HG03280 (cell line): ENCODE data around the gene MCF2.

Experiments
- ATAC-seq: cut with Tn5 transposase; IDR thresholded peaks from one replicate; pipeline ENCODE4 v1.9.1; 2021; ENCODE audit warnings: mild to moderate bottlenecking, moderate library complexity; ENCODE audit not compliant: unreplicated experiment

The MCF2 gene

DNA sequence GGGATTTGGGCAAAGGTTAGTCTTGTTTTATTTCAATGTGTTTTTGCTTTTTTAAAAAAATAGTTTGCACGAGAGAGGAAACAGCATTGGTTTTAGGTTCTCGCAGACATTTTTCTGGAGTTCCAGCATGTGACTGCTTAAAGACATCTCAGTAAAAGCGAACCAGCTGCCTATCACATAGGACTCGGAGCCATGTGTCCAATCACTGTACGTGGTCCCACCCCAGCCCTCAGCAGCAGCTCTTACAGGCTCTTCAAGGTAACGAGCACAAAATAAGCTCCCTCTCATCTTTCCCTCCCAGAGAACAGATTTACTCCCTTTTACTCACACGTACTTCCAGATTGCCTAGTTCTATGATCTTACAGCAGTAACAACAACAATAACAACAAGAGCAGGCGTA is 68.7 kb downstream of the MCF2 start:
- no peak for ATAC-seq

GRCh38 chrX:139600105-139600504 is 107.9 kb downstream of the MCF2 start:
- ATAC-seq = no peak

DNA sequence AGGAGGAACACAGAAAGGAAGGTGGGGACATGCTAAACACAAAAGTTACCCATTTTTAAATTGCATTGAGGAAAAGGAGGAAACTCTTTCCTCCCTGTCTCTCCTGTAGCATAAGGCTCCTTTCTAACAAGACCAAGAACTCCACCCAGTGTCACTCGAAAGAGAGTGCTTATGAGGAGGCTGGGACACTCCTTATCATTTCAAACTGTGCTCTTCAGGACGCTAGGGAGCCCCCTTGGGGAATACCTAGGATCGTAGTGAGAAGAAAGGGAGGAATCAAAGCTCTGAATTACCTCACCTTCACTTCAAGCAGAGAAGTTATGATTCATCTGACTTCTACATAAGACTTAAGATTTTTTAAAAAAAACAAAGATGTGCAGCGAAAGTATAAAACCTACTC is 111.9 kb downstream of the MCF2 start:
- no peak for ATAC-seq

- no peak for ATAC-seq
These were observed 122.4 kb downstream of the MCF2 start for GRCh38 chrX:139585613-139586012.

DNA sequence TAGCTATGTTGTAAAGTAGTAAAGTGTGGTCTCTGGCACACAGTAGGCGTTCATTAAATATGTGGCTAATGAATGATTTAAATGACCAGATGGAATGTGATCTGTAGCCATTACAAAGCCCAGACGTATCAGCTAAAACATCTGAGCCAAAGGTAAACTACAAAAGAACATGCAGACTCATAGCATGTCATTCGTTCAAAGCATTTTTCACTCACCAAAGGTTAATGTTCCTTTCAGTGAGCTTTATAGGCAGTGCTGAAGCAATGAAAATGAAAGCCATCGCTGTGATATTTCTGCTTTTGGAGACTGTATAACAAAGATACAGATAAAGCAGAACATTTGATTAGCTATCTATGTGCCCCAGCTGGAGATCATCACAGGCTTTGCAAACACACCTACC is 126.9 kb downstream of the MCF2 start:
- ATAC-seq = no peak

DNA sequence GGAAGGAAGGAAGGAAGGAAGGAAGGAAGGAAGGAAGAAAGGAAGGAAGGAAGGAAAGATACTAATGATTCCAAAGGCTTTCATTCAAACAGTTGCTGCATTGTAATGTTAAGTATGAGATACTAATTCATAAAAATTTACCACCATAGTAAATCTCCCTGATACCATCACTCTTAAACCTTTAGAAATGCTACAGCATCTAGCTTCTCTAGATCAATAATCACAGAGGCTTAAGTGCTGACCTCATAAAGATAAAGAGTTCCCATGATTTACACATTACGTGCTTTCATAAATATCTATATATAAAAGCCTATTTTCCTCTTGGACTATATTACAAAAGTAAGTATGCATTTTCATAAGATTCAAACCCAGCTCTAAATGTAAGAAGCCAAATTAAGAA is 141.0 kb downstream of the MCF2 start:
- no peak for ATAC-seq

DNA sequence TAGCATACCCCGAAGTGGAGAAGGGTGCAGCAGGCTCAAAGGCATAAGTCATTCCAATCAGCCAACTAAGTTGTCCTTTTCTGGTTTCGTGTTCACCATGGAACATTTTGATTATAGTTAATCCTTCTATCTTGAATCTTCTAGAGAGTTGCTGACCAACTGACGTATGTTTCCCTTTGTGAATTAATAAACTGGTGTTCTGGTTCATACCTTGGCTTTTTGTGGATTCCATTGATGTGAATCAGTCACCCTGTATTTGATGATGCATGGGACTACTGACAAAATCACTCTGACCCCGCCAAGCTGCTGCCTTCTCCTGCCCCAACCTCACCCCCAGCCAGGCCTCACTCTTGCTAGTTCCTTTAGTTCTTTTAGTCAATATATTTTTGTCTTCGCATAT is 144.7 kb downstream of the MCF2 start:
- ATAC-seq = no peak

- ATAC-seq = no peak
These were observed 147.7 kb downstream of the MCF2 start for GRCh38 chrX:139560221-139560620.

DNA sequence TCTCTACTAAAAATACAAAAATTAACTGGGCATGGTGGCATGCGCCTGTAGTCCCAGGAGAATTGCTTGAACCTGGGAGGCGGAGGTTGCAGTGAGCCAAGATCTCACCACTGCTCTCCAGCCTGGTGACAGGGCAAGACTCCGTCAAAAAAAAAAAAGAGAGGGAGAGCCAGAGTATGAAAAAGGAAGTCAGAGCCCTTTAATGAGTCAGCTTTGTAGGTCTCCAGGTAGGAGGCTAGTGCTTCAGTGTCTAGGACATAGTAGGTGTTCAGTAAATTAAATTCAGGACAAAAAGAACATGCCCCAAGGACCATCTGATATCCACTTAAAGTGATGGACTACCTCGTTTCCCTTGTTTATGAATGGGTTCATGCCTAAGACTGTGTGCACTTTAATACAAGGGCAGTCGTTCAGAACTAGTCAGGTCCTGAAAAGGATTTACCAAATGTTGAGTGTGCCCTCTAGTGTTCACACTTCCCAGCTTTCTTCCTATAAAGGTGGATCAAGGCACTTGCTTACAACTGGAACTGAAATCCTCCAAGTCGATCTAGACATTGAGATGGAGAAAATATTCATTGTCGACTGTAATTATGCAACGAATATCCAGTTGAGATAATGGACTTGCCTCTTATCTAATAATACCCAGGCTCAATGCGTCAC is 148.5 kb downstream of the MCF2 start:
- ATAC-seq = peak; percentile 58

DNA sequence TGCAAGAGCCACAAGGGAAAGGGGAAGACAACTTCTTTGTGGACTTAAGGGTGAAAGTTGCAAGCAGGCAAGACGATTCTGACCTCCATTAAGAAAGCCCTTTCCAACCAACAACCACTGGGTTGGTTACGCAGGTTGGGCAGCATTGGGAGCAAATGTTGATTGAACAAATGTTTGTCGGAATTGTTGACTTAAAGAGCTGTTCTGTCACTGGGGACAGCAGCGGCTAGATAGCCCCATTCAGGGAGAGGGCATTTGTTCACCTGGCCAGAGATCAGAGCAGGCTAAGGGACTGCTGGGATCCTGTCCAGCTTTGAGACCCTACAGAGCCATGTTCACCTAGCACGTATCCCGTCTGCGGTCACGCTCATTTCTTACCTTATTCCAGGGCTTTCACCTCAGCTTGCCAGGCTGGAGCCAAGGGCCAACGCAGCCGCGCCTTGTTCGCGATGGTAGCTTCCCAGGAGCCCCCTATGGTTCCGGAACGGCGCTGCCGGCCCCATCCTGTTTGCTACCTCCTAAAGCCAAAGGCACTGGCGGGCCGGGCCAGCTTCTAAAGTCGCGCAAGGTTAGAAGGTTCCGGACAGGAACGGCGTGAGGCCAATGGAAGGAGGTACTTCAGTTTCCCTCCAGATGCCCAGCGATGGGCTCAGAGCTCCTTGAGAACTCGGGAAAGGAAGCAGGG is 152.8 kb downstream of the MCF2 start:
- no peak for ATAC-seq

DNA sequence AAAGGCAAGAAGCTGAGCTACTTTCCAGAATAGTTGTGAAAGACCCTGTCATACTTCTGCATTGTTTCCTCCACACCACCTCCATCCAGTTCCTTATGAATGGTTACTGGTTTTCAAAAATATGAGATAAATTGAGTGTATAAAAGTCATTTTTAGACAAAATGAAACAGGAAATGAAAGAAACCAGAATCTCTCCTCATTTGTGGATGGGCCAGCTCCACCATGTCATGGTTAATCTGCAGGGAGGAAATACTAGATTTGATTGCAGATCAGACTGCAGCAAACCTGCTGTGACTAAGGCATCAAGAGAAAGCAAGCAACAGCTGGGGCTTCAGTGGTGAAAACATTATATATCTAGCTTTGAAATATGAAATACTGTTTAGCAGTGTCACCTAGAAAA is 153.6 kb downstream of the MCF2 start:
- peak; percentile 24 for ATAC-seq

GRCh38 chrX:139544591-139544990 is 163.4 kb downstream of the MCF2 start:
- no peak for ATAC-seq

DNA sequence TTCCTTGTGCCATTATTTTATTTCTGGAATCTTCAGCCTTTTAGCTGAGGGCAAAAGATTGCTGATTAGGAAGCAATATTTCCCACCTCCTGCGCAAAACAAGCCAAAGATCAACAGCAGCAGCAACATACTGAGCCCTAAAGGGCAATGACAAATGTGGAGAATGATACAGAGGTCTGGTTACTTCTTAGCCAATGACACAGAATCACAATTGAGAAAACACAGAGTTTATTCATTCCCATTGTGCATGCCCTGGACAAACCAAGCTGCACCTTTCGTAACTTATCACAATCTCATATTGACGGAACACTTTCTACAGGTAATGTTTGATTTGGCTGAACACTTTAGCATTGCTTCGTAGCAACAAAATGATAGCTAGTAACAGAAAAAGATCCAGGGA is 164.0 kb downstream of the MCF2 start:
- no peak for ATAC-seq

DNA sequence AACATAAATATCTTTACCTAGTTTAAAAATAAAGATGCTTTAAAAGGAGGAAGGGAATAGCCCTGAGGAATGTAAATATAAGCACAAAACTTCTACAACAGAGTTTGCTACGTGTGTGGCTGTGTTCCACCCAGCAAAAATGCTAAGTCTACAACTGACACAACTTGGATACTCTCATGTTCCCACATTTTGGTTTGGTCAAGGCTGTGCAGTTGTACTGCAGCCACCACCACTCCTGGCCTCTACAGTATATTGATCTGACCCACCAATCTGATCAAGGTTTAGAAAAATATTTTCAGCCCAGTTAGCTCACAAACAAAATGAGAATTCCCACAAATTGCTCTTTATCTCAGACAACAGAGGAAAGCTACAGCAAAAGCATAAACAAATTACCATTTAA is 165.3 kb downstream of the MCF2 start:
- ATAC-seq = no peak

DNA sequence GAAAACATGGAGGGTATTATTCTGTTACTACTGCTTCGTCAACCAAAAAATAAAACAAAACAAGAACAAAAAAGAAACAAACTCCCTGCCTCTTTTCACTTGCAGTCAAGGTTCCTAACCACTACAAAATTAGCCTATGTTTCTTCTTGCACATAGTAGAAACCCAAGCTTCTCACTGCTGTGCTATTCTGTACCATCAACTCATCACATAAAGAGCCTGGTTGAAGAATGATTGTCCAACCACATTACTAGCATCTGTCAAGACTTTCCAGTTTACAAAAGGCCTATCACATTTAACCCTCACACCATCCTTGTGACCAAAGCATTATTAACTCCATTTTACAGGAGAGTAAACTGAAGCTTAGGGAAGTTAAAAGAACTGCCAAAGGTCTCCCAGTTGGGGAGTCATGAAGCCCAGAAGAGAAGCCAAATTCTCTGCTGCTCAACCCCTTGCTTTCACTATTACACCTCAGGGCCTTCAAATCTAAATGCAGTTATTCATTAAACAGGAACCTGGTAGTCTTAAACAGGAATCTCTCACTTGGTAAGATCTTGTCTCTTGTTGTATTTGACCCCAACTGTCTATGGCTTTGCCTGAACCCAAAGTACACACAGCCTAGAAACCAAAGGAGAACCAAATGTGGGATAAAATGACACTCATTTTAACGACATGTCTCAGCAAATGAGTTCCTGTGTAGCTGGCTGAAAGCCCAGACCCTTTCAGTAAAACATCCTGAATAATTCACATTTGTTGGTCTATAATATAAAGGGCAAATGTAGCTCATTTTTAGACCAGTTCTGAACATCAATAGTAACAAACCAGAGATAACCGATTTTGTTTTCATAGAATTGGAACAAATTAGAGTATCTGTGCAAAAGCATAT is 168.8 kb downstream of the MCF2 start:
- no peak for ATAC-seq

DNA sequence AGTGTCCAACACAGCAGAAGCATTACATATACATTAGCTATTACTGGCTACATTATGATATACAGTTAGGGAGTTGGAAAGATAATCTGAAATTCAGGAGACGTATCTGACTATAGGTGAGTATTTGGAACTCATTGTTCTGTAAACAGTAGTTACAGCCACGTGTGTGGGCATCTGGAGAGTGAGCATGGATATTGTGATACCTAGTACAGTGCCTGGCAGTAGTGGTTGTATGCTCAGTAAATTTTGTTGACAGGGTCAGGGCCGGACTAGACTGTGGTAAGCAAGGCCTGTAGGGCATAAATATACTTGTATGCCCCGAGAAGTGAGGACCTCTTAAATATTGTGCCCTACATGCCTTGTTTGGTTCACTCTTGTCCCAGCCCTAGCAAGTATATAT is 174.5 kb downstream of the MCF2 start:
- no peak for ATAC-seq

DNA sequence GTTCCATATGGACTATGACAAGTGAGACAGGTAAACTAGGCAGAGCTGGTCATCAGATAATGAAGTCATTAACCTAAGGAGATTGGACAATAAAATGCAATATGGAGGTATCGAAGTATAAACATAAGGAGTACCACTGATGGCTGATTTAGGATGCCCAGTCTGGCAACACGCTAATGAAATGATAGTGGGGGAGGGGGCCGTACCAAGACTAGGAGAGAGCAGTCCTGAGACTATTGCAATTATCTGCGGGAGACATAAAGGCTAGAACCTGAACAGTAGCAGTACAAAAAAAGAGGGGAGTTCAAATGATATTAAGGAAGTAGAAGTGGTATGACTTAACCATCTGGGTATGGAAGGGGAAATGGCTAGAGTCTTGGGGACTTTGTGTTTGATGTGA is 175.1 kb downstream of the MCF2 start:
- ATAC-seq = no peak
